Posterior vena cava (tissue), 2 donors: Measurements from ENCODE around the gene SNX9. TPM values are rescaled to one million over a fixed set of nuclear protein-coding genes. Genes with fewer than 3 reads are reported as not detected.
"Not testable (repeated sequence)": the region's sequence is repeated elsewhere in the genome, so short reads cannot be mapped to it uniquely, and the experiment has no call there.

Experiments
- DNase-seq: peaks from one replicate; pipeline ENCODE4 v3.0.0-alpha.2; 2020; ENCODE audit warnings: low spot score
- intact Hi-C, 2 donors: fragments of 100-400 bp; cut with DNase I; formaldehyde crosslinking; loops; one replicate each; pipeline versions ENCODE4 v1.14.1 to v1.14.2; 2022 to 2023
- long read RNA-seq, 2 donors: library from polyadenylated mRNA; unstranded; transcript quantifications; one replicate each; pipeline ENCODE4 v2.0.0, GENCODE V29; 2020 to 2021
- total RNA-seq, 2 donors: library from RNA; stranded (reverse); fragmentation: NEBNext Ultra II Directional; extraction: Animal tissue kit (Norgen Biotek cat#: 25700); gene quantifications; one replicate each; pipeline ENCODE4 v1.2.1, GENCODE V29; 2021
- donor health status: DM: yes; HTN: yes; CAD: no.
- donor health status: DM: yes; HTN: yes; CAD: no.

The SNX9 gene
- 100 to 1,000 TPM in 1 of 2 donors, 10 to 100 TPM in 1; 82.2 to 103 TPM for total RNA-seq
- long read RNA-seq, donor 1, full-length matches to known transcripts = 45 of 74 reads
- long read RNA-seq, donor 1, partial matches to known transcripts = 18 of 74 reads
- long read RNA-seq, donor 1, other reads (novel, unspliced or antisense) = 11 of 74 reads
- long read RNA-seq, donor 2, full-length matches to known transcripts = 67 of 118 reads
- long read RNA-seq, donor 2, partial matches to known transcripts = 21 of 118 reads
- long read RNA-seq, donor 2, other reads (novel, unspliced or antisense) = 30 of 118 reads

- DNase-seq = peak; percentile 96
- intact Hi-C loops = loop anchor here in 1 of 2 donors (10.0 kb wide), 1 partner anchor 68 kb away; no protein-coding TSS in a partner anchor
Observed at GRCh38 chr6:157823001-157823527, at the start of gene SNX9. SNX9 (plus strand) TSS chr6:157823246; CDS start chr6:157823435, 189 bp downstream.

GRCh38 chr6:157773248-157773773 lies 49.7 kb upstream of the SNX9 start:
- no peak for DNase-seq

GRCh38 chr6:157774153-157775135 lies 48.6 kb upstream of the SNX9 start:
- intact Hi-C loops = no loop called here
- no peak for DNase-seq

More at GRCh38 chr6:157773248-157773773, 49.7 kb upstream of the SNX9 start:
- intact Hi-C loops = no loop called here

GRCh38 chr6:157775376-157775775 lies 47.7 kb upstream of the SNX9 start:
- intact Hi-C loops = no loop called here
- DNase-seq = no peak

- intact Hi-C loops = no loop called here
- no peak for DNase-seq
Observed at GRCh38 chr6:157777344-157777743, 45.7 kb upstream of the SNX9 start.

GRCh38 chr6:157778719-157779118 lies 44.3 kb upstream of the SNX9 start:
- DNase-seq = no peak
- intact Hi-C loops = no loop called here

GRCh38 chr6:157779705-157780604 lies 43.1 kb upstream of the SNX9 start:
- DNase-seq = no peak
- intact Hi-C loops = no loop called here

- DNase-seq = no peak
- intact Hi-C loops = no loop called here
Observed at GRCh38 chr6:157785636-157786035, 37.4 kb upstream of the SNX9 start.

GRCh38 chr6:157786221-157786620 lies 36.8 kb upstream of the SNX9 start:
- intact Hi-C loops = no loop called here
- no peak for DNase-seq

GRCh38 chr6:157787080-157787479 lies 36.0 kb upstream of the SNX9 start:
- intact Hi-C loops = no loop called here
- no peak for DNase-seq

- no peak for DNase-seq
- intact Hi-C loops = no loop called here
Observed at GRCh38 chr6:157788180-157788579, 34.9 kb upstream of the SNX9 start.

GRCh38 chr6:157789297-157789696 lies 33.7 kb upstream of the SNX9 start:
- no peak for DNase-seq
- intact Hi-C loops = no loop called here

GRCh38 chr6:157789861-157790260 lies 33.2 kb upstream of the SNX9 start:
- intact Hi-C loops = no loop called here
- no peak for DNase-seq

GRCh38 chr6:157790548-157791160 lies 32.4 kb upstream of the SNX9 start:
- no peak for DNase-seq
- intact Hi-C loops = no loop called here

- intact Hi-C loops = no loop called here
Observed at GRCh38 chr6:157791450-157791849, 31.6 kb upstream of the SNX9 start.

GRCh38 chr6:157792671-157793070 lies 30.4 kb upstream of the SNX9 start:
- intact Hi-C loops = no loop called here
- DNase-seq = no peak

More at GRCh38 chr6:157791450-157791849, 31.6 kb upstream of the SNX9 start:
- DNase-seq = no peak

GRCh38 chr6:157794012-157794411 lies 29.0 kb upstream of the SNX9 start:
- intact Hi-C loops, DNase-seq: not testable (repeated sequence)

- DNase-seq = no peak
Observed at GRCh38 chr6:157795841-157796240, 27.2 kb upstream of the SNX9 start.

More at GRCh38 chr6:157795841-157796240, 27.2 kb upstream of the SNX9 start:
- intact Hi-C loops = no loop called here
